Bone marrow (tissue), 2 donors: ENCODE results near the gene ZDHHC14.
"Not testable (repeated sequence)": the region's sequence is repeated elsewhere in the genome, so short reads cannot be mapped to it uniquely, and the experiment has no call there.

Source experiments
- DNase-seq, 2 donors: peaks; one replicate each; lab custom pipeline; 2025; lab: John Stamatoyannopoulos, UW

The ZDHHC14 gene

DNA sequence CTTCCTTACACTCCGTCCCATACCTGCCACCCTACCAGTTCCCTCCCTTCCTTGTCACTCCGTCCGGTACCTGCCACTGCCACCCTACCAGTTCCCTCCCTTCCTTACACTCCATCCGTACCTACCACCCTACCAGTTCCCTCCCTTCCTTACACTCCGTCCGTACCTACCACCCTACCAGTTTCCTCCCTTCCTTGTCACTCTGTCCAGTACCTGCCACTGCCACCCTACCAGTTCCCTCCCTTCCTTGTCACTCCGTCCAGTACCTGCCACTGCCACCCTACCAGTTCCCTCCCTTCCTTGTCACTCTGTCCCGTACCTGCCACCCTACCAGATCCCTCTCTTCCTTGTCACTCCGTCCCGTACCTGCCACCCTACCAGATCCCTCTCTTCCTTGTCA, 310.6 kb downstream of the ZDHHC14 start:
- DNase-seq, result not testable (repeated sequence)

DNA sequence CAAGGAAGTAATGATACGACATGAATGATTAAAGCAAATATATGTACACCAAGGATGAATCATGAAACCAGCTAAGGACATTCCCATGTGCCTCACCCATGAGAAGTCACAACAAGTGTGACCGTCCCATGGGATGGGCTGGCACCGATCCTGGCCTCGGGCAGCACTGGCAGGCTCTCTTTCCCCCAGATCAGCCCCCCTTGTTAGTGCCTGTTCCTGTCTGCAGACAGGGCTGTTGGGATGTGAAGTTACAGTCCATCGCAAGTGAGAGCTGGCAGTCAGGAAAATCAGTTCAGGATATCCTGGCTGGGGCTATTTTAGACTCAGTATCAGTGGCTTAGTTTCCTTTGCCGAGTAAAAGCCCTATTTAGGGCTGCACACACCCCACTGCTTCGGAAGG, 312.9 kb downstream of the ZDHHC14 start:
- DNase-seq, result no peak

DNA sequence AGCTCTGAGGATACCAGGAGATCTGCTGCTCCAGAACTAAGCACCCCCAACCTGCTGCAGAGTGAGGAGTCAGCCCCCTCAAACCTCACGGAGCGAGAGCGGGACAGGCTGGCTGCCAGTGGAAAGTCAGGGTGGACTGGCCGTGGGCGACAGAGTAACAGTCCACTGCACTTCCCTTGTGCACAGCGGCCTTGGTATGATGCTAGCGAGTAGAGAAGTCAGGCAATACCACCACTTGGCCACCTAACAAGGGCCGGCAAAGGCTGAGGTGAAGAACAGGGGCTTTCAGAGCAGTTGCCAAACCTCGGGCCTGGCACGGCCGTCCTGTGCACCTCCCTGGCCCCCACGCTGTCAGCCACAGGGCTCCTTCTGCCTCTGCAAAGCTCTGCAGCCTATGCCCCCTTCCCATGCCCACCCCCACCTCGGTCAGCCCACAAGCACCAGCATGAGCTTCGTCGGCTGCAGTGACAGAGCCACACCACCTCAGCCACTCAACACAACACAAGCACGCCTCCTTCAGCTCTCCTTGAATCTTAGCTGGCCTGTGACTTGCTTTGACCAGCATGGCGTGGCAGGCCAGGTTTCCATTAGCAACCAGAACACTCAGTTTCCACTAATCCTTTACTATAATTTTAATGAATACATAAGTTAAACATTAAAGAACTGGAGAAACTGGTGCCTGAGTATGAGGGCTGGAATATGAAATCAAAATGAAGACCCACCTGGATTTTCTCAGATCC, 314.5 kb downstream of the ZDHHC14 start:
- DNase-seq, result no peak

DNA sequence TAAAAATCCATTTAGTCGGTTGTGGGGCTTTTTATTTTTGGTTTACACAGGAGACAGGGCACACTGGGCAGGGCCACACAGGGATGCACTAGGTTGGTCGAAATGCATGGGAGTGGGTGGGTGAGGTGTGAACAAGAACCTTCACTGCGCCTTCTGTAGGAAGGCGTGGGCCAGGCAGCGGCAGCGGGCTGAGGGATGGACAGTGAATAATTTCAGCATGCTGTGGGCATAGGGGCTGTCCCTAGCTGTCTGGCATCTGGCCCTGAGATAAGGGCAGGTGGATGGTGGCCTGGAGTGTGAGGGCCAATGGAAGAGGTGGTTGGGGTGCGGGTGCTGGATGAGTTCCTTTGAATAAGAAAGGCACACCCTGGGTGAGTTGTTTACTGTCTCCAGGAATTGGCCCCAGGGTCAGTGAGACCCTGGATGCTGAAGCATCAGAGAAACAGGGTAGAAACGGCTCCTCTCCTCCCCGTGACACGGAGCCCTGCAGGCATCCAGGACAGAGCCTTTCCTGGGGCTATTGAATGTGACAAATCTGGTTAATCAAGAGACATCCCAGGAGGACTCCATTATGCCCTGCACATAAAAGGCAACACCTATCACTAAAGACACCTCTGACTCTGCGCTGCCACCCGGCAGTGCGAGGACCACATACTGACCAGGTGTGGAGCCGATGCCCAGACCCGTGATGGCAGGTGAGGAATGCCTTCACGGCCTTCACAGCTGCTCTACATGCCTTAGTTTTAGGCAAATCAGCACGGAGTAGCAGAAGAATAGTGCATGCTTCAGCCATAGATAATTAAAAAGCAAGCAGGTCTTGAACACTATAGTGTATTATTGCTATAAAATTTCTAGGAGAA, 319.0 kb downstream of the ZDHHC14 start:
- no peak for DNase-seq

DNA sequence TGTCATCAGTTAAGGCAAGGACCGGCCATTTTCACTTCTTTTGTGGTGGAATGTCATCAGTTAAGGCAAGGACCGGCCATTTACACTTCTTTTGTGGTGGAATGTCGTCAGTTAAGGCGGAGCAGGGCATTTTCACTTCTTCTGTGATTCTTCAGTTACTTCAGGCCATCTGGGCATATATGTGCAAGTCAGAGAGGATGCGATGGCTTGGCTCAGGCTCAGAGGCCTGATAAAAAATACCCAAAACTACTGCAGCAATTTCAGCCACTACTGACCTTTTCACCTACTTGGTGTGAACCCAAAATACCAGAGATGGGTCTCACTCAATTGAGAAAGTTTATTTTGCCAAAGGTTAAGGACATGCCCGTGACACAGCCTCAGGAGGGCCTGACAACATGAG, 325.4 kb downstream of the ZDHHC14 start:
- not testable (repeated sequence) for DNase-seq

DNA sequence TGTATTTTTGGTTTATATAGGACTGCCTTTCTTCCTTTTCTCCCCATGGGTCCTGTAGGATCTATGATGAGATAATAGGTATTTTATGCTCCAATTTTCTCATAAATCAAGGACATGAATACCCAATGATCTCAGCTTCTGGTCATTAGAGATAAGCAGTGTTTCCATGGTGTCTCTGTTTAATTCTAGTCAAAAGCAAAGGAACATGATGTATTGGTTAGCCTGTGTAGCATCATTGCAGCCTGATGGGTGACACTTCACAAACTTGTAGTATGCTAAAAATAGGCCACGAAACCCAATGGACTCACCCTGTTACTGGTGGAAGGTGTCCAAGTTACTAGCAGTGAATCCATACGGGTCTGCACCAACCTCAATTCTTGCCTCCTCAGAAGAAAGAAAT, 325.9 kb downstream of the ZDHHC14 start:
- no peak for DNase-seq

DNA sequence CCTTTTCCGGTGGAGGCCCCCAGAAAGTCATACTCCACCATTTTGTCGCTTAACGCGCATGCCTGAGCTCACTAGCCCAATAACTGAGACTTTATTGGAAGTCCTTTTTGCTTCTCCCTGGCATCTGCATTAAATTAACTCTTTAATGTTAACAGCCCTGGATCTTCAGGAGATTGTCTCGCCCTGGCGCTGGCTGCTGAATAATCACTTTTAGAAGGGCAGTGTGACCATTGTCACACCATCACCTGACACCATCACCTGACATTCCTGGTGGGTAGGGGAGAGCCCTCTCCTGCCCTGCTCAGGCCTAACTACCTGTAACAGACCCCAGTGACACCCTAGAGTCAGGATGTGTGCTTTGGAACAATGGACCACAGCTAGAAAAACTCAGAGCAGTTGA, 326.6 kb downstream of the ZDHHC14 start:
- no peak for DNase-seq

DNA sequence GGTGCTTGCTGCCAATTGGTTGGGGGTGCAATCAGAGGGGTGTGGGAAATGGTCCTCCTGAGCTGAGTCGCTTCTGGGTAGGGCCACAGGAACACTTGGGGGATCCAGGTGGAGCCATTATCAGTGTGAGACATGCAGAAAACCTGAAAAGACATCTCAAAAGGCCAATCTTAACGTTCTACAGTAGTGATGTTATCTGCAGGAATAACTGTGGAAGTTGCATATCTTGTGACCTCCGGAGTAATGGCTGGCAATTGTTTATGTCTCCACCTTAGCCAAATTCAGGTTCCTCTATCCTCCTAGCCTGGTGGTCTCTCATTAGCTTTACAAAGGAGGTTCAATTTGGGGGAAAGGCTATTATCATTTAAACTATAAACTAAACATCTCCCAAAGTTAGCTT, 327.2 kb downstream of the ZDHHC14 start:
- DNase-seq, result no peak

DNA sequence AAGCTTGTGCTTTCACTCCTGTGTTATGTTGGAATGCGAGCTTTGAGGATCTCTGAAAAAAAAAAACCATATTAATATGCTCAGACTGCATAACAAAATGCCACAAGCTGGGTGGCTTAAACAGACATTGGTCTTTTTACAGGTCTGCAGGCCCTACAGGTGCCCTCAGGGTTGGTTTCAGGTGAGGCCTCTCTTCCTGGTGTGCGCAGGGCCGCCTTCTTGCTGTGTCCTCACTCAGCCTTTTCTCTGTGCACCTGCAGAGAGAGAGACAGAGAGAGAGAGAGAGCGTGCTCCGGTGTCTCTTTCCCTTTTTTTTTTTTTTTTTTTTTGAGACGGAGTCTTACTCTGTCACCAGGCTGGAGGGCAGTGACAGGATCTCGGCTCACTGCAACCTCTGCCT, 327.9 kb downstream of the ZDHHC14 start:
- no peak for DNase-seq

DNA sequence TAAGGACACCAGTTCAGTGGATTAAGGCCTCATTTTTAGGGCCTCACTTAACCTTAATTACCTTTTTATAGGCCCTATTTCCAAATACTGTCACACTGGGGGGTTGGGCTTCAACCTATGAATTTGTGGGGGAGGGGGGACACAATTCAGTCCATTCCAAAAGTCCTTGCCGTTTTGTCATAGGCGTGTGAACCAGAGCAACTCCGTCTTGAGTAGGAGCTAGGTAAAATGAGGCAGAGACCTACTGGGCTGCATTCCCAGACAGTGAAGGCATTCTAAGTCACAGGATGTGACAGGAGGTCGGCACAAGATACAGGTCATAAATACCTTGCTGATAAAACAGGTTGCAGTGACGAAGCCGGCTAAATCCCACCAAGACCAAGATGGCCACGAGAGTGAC, 328.6 kb downstream of the ZDHHC14 start:
- DNase-seq, result no peak

DNA sequence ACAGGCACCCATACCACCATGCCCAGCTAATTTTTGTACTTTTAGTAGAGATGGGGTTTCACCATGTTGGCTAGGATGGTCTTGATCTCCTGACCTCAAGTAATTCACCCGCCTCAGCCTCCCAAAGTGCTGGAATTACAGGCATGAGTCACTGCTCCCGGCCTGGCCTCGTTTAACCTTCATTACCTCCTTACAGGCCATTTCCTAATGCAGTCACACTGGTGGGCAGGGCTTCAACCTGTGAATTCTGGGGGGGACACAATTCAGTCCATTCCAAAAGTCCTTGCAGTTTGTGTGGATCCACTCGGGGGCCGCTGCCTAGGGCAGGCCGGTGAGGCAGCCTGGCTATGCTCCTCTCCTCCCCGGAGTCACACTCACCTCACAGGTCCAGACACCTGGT, 329.6 kb downstream of the ZDHHC14 start:
- no peak for DNase-seq

DNA sequence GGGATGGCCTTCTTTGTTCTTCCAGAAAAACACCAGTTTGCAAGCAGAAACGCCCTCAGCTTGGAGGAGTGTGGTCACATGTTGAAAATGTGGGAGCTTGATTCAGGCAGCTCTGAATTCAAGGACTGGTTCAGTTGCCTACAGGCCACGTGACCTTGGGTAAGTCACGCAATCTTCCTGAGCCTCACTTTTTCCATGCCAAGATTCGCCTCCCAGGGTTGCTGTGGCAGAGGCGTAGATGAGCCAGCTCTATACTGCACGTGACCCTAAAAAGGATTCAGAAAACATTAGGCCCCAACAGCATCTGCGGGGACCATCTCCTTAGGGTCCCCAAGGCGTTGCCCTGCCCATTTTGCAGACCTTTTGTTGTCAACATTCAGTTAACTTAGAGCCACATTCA, 330.1 kb downstream of the ZDHHC14 start:
- no peak for DNase-seq

DNA sequence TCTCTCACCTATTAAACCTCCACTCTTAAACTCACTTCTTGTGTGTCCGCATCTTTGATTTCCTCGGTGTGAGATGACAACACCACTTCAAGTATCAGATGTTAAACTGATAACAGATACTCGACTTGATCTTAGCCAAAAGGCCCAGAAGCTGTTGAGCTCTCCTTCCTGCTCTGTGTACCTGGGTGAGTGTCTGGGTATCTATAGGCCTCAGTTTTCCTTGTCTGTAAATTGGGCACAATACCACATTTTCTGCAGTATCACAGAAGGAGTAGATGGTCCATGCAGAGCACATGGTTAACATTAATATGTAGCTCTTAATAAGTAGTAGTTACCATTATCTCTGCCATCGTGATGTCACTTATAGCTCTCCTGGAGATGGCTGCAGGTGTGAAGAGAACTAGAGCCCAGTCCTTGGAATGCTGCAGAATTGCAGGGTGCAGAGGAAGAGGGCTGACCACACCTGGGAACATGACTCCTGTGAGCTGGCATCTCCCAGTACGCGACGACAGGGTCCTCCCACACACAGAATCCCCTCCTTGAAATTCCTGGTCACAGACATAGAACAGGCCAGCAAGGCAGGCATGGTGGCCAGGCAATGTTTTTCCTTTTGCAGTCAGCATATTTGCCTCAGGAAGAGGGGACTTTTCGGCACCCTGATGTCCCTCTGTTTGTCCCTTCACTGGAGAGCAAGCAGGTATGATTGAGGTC, 331.8 kb downstream of the ZDHHC14 start:
- no peak for DNase-seq

DNA sequence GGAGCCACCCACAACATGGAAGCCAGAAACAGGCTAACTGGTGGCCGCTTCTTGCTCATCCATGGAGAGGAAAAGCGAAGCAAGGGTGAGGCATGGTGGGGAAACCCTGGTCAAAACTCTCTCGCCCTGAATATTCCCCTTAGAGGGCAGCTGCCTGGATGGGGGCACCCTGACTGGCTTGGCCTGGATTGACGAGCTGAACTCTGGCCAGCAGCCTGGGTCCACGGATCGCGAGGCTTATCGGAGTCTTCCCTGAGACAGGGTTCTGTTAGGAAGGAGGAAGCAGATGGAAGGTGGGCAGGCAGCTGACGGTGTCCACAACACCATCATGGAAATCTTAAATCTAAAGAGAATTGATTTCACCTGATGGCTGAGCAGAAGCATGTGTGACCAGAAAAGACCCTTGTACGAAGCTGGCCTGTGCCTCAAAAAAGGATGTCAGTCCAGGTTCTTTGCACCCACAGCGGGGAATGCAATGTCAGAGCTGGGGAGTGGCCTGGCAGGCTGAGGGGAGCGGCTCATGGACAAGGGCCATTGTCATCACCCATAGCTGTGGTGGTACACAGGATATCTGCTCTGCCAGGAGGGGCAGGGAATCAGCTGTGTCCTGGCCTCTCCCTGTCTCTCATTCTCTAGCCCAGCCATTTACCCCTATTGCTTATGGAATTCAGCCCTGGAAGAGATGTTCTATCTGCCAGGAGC, 332.6 kb downstream of the ZDHHC14 start:
- no peak for DNase-seq

DNA sequence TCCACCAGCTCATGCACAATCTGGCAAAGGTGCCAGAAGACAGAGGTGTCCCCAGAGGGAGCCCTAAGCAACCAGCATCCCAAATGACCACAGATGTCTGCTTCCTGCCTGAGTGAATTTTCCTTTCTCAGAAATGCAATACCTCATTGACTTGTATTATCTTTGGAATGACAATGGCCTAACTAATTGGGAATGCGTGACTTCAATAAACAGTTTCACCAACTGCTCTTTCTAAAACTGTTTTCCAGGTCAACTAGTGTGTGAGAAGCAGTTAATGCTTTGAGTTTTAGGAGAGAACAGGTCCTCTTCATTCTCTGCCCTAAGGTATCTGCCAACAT, 333.1 kb downstream of the ZDHHC14 start:
- no peak for DNase-seq

DNA sequence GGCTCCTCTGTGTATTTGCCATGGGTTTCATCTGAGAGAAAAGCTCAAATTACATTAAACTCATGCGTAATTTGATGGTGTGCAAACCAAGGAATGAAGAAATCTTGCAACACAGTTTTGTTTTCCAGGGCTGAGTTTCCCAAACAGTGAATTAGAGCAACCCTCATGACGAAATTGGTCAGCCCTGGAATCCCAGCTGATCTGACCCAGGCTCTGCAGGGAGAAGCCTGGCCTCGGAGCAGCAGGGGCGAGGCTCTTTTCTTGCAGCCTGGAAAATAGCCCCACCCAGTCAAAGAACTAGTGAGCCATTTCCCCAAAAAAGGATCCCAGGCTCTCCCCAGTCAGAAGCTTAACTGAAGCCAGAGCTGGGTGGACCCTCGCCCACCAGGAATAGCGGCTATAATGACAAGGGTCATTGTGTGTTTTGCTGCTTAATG, 334.8 kb downstream of the ZDHHC14 start:
- no peak for DNase-seq

DNA sequence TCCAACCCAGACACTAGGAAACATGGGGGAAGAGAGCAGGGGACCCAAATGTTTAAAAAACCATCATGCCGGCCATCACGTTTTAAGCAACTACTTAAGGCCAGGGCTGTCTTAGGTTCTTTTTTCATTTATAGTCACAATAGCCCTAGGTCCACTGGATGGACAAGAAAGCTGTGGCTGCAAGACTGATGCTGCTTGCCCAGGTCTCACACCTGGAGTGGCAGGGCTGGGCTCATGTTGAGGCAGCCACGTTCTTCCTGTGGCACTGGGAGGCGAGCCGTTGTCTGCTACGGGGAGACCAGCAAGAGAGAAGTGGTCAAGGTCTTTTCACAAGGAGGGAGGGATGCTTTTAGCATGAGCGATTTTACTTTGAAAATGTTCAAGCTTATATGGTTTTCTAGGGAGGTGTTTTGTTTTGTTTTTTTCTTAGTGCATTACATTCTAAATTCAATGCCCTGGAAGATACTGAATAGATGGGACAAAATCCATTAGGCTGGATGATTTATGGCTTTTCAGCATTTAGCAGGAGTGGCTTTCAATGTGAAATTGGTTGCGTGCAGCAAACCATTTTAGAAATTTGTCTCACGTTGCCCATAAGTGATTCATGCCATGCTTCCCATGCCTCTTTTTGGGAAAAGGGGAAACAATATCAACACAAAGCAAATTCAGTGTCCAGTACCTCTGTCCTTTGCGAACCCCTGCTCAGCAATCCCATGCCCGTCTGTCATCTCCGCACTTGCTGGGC, 335.4 kb downstream of the ZDHHC14 start:
- DNase-seq, result no peak

DNA sequence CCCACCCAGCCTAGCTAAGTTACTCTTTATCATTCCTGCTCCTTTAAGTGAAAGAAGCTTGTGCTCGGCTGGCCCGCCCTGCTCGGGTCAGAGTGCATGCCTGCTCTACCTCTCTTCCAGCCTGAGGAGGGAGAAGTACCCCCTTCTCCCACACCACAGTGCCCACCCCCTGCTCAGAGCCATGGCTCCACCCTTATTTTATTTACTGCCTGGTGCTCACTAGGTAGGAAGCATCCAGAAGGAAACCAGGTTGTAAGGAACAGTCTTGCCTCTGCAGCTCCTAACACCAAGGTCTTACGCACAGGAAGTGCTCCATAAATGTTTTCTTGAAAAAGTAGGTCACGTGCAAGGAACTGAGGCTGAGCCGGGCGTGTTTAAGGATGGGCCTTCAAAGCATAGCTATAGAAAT, 336.4 kb downstream of the ZDHHC14 start:
- DNase-seq, result no peak

DNA sequence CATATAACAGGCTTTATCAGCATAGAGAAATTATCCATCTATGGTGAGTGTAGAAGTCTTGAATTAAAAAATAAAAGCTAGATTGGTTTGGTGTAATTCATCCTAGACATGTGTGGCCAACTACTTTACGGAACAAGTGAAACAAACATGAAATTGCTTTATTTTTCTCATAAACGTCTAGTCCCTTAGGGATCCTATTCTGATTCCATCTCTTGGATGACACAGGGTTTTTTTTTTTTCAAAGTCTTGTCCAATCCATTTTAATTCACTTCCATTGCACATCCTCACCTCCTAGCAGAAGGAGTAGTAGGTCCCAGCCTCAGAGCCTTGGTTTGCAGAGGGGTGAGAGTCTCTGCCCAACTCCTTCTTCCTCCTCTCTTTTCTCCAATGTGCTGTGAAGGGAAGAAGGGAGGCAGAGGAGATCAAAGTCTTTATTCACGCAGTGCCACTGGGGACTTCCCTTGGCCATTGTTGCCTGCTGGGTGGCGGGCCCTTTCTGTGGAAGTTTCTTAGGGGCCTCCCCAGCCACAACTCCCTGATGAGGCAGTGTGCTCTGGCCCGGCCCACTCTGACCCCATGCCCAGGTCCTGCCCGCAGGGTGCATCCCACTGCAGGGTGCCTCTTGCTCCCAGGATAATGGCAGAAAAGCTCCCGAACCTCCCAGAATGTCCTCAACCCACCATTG, 337.7 kb downstream of the ZDHHC14 start:
- no peak for DNase-seq

DNA sequence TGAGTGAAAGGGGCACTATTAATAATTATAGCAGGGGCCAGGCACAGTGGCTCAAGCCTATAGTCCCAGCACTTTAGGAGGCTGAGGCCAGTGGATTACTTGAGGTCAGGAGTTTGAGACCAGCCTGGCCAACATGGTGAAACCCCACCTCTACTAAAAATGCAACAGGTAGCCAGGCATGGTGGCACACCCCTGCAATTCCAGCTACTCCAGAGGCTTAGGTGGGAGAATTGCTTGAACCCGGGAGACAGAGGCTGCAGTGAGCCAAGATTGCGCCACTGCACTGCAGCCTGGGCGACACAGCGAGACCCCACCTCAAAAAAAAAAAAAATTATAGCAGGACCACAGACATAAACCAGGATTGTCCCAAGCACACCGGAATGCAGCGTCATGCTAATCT, 340.0 kb downstream of the ZDHHC14 start:
- not testable (repeated sequence) for DNase-seq

DNA sequence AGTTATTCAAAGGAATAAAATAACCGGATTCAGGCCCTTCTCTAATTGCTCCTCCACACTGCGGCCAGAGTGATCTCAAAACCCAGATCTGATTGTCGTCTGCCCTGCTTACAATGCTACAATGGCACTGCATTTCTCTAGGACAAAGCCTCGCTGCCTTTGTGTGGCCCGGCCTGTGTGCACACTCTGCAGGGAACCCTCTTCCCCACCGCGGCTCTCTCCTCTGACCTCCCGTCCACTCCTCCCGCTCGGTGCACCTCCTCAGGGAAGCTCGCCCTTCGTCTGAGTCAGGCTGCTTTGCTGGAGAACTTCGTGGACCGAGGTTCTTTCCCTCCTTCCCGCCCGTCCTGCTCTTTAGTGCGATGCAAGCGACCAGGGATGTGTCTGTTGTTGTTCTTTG, 340.4 kb downstream of the ZDHHC14 start:
- DNase-seq, result no peak
